GM21447 (cell line): ENCODE measurements around the gene BICD2.

Source experiments
- ATAC-seq: cut with Tn5 transposase; IDR thresholded peaks from one replicate; pipeline ENCODE4 v1.9.1; 2021; ENCODE audit not compliant: unreplicated experiment

Gene BICD2

DNA sequence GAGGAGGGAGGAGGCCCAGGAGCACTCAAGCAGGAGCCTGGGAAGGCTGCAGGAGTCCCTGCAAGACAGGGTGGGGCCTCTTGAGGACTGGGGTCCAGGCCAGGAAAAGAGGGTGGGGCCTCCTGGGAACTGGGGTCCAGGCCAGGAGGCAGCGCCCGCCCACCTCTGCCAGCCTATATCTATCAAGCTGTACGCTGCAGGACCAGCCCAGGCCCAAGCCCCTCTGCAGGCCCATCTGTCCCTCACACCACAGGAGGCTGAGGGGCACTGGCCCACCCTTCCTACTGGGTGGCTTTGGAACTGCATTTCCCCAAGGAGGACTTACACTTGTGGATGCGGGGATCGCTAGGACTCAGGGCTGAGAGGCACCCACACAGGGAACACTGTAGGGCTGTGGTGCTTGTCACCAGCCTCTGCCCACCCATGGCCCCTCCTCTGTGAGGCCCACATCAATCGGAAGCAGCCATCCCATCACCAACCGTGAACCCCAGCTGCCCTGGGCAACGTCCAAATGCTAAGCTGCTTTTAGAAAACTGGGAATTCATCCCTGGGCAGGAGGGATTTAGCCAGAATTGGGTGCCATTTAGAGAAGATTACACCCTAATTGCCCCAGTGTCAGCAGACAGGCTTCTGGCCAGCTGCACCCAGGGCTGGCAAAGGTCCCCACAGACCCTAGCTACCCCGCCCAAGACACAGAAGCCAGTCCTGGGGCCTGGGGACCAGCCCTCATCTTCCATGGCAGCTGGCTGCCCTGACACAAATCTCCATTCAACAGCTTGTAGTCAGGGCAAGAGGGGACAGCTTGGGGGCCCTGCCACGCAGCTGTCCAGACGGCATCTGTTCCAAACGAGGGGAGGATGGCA is 15.3 kb downstream of the BICD2 start:
- no peak for ATAC-seq

DNA sequence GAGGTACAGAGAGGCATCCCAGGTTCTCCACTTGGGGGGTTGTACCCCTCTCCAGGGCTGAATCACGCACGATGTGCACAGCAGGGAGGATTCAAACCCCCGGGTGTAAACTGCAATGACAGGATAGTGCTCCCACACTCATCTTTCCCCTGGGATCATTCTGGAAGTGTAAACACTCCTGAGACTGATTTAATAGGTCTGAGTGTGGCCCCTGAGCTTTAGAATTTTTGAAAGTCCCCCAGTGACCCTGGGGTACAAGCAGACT is 16.5 kb downstream of the BICD2 start:
- ATAC-seq = no peak

DNA sequence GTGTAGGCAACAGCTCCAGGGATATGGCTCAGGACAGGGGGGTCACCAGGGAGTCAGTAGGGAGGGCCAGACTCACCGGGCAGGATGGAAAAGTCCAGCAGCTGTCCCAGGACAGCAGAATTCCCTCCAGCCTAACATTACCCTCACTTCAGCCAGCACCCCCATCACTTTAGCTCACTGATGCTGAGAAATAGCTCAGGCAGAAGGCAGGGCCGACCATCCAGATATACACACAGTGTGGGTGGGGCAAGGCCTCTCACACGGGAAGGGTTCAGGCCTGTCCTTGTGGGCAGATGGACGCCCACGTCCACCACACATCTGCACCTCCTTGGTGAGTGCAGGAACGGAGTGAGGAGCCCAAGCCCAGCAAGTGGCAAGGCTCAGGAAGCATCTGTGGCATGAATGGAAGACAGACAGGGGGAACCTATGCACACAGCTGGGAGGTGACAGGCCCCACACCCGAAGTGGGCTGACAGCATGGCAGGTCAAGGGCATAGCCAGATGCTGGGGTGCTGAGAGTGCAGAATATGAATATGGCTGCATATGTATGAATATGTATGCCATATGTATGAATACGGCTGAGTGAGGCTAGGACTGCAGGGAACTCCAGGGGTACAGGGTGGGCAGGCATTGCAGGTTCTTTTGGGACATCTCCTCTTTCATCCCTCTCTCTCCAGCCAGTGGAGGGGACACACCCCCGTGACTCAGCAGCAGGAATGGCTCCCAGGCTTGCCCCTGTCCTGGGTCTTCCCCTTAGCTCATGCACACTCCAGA is 17.0 kb downstream of the BICD2 start:
- ATAC-seq = no peak

DNA sequence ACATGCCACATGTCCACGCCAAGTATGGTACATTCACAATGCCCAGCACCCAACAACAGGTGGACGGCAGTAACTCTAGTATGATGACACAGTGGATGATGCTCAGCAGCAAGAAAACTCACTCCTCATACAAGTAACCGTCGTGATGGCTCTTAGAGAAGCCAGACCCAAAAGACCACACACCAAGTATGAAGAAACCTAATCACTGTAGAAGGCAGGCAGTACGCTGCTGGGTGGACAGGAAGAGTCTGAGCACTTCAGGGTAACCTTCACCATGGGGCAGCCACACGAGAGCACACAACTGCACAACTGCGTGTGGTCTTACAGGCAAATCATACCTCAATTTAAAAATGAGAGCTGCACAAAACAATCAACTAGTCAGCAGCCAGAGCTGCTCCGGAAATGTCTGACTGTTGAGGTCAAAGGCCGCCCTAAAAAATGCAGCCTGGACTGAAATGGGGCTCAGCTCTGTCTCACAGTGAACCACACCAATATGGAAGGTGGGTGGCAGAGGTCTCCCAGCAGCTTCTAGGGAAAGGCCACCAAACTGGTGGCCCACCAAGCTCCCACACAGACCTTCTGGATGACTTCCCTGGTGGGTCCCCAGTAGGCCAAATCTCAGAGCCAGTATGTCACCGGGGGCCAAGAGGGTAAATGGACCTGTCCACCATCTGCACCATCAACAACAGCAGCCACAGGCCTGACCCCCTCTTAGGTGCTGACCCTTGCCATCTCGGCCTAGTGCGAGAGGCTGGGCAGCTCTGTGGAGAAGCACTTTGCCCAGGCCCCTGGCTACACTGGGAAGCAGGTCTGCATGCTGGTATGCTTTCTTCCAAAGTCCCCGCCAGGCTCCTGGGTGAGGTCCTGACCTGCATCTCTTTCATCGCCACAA is 17.8 kb downstream of the BICD2 start:
- ATAC-seq = no peak

DNA sequence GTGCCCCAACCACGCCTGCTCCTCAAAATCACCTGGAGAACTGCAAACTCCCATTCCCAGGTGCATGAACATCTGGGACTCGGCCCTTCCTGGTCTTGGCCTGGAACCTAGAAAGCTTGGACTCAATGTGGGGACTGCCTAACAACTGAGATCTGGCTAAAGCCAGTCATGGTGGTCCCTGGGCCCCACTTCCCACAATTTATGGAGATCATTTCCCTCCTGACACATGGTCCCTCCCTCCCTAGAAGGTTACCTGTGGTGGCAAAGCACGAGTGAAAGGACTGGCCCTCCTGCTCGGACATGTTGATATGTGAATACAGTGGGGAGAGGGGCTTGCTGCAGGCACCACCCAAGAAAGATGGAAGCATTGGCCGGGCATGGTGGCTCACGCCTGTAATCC is 18.8 kb downstream of the BICD2 start:
- no peak for ATAC-seq

DNA sequence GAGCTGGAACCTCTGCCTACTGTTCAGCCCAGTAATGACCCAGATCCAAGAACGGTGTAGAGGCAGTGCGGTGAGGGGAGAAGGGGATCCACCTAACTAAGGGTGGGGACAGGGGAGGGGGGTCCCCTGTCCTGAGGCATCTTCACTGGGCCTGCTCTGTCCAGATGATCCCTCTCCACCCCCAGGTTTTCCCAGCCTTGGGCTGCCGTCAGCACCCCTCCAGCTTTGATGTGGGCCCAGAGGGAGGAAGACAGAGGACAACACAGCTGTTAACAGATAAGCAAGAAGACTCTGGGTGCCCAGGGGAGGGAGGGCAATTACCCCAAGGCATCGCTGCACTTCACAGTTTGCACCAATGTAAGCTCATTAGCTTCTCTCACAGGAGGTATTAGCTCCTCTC is 19.3 kb downstream of the BICD2 start:
- no peak for ATAC-seq

DNA sequence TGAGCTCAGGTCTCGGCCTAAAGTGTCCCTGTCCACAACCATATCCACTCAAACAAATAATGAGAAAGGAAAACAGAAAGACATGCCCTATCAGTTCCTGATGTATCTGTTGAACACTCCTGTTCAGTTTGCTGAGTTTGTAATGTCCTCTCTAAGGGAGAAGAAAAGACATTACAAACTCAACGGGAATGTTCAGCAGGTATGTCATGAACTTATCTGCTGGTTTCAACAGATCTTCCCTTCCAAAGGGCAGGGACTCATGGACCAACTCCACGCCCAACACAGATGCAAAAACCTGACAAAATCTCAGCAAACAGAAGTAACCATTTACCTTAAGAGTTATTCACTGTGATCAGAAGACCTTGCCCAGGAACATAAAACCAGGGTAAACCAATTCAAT is 23.7 kb downstream of the BICD2 start:
- ATAC-seq = no peak

DNA sequence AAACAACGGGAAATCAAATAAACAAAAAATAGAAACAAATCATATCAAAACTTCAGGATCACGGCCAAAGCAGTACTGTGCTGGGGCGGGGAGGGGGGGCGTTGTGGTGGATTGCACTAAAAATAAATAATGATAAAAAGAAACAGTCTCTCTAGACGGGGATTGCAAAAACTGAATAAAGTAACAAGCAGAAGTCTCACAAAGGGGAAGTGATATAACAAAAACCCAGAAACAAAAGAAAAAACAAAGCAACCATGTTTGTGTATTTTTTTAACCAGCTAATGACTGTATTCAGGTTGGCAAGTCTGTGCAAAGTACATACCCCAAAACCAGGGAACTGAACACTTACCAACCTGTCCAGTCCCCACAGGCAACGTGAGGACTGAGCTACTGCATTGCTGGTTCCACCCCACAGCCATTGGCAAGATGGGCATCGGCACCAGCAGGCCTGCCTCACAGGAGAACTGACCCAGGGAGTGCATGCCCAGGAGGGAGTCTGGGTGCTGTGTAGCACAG is 24.1 kb downstream of the BICD2 start:
- ATAC-seq = peak; percentile 50

DNA sequence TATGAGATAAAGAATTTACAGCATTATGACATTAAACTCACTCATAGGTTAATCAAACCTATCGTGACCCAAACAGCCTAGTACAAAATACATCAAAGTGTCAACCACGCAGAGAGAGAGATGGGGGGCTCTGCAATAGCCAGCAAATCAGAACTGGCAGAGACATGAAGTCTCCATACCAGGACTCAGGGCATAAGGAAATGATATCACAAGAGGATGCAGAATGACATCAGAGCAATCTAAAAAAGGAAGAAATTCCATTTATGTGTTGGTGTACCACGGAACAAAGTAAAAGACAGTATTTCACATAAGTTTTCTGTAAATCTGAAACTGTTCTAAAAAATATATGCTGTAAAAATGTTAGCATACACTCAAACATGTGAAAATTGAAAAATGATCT is 24.6 kb downstream of the BICD2 start:
- ATAC-seq = no peak

DNA sequence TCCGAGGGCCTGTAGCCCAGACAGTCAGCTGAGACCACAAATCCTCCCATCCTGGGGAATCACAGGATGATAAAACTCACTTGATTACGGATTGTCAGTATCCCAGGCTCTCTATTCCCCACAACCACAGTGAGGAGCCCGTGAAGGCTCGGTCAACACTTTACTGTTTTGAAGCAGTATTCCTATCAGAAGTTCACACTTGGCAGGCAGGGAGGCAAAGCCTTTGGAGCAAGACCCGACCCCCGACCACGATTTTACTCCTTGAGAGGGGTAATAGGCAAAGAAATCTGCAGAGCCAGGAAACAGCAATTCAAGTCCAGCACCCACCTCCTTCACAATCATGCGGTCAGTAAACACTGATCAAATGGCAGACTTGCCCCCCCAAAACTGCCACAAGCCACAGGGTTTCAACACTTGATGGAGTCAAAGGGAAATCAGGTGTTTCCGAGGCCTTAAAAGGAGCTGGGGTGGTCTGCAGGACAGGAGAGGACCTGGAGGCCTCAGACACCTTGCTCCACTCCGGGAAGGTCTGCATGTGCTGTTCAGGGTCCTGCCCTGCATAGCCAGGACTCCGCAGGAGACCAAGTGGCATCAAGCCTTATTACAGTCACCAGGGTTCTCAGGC is 25.2 kb downstream of the BICD2 start:
- ATAC-seq = no peak

DNA sequence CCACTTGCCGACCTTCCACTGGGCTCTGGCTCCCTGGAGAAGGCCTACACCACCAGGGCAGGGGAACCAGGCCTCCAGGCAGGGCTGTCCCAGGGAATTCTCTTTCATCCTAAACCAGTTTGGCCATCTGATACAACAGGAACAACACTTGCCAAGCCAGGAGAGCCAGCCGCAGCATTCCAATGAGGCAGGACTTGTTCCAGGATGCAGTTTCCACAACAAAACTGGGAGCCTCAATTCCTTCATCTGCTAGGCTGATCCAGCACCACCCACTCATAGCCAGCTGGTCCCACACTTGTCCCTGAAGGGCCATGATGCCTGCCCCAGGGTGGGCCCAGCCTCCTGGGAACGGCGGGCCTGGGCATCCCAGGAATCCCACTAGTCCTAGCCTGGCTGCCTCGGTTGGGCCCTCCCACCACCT is 26.0 kb downstream of the BICD2 start:
- ATAC-seq = no peak

DNA sequence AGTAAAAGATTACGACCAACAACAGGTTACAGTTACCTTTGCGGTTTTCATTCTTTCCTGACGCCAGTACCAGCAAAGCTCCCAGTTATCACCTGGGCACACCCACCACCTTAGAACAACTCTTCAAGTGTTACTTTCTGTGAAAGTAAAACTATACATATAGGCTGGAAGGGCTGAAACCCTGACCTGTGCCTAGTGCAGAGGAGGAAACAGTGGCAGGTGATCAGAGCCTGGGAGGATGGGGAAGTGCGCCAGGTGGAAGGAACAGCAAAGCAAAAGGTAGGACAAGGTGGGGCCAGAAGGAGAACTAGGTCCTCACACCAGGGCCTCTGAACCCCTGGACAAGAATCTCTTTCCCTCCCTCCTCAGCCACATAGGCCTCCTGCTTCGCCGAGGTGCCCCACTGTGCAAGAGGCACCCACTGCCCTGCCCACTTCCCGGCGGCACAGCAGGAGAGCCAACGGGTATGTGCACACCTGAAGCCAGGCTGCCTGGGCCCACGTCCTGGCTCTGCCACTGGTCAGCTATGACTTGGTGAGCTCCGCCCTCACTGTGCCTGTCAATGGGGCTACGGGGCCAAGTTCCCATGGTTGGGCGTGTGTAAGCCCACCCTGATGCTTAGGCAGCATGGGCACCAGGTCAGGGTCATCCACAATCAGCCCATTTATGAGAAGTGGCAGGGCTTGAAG is 26.9 kb downstream of the BICD2 start:
- ATAC-seq = no peak

DNA sequence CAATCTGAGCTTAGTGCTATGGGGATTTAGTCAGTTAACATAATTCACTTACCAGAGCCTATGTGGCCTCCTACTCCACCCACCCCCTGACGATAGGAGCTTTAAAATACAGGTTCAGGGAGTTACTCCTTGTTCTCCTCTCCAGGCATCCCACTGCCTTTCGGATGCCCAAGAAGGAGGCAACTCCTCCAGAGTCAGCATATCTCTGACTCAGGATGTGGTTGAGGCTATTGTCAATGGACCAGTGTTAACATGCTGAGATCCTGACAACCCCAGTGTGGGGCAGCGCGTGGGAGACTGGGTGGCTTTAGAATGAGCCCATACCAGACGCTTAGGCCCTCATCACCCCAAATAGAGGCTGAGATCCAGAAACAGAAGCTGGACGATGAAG is 27.4 kb downstream of the BICD2 start:
- ATAC-seq = no peak

DNA sequence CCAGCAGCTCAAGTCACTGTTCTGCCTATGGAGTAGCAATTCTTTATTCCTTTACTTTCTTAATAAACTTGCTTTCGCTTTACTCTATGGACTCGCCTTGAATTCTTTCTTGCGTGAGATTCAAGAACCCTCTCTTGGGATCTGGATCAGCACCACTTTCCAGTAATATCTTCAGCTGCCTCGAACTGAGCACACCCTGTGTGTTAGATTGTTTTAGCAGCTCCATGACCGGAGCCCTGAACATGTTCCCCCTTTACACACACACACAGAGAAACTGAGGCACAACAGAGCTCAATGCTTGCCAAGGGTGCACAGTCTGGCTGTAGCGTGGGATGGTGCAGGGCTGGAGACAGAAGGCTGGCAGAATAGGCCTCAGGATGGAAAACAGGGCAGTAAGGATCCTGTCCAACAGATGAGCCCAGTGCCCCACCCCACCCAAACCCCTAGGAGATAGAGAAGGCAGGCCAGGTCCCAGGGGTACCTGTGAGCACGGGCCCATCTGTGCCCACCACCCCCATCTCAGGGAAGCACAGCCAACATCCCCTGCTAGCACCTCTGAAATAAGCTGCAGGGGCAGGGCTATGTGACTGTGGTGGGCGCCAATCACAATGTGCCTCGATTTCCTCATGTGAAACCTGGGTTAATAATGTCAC is 27.9 kb downstream of the BICD2 start:
- ATAC-seq = no peak

DNA sequence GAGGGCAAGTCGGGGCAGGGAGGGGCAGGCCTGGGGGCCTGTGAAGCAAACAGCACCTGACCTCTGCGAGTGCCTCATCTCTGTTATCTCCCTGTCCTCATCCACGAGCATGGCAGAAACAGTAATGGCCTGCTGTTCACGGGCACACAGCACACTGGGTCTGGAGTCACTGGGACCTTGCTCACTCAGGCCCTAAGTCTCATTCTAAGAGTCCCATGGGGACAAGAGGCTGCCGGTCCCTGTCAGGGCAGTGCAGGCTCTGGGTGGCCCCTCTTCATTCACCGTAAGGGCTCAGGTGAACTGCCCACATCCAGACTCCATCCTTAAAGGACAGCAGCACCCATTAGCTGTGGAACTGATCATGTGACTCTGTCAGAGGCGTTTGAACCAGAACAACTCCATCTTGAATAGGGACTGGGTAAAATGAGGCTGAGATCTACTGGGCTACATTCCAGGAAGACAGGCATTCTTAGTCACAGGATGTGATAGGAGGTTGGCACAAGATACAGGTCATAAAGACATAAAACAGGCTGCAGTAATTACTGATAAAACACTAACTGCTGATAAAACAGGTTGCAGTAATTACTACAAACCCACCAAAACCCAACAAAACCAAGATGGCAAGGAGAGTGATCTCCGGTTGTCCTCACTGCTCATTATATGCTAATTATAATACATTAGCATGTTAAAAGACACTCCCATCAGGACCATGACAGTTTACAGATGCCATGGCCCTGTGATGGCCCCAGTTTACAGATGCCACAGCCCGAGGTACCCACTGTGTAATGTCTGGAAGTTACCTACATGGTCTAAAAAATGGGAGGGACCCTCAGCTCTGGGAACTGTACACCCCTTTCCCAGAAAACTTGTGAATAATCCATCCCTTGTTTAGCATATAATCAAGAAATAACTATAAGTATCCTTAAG is 28.7 kb downstream of the BICD2 start:
- ATAC-seq = no peak

DNA sequence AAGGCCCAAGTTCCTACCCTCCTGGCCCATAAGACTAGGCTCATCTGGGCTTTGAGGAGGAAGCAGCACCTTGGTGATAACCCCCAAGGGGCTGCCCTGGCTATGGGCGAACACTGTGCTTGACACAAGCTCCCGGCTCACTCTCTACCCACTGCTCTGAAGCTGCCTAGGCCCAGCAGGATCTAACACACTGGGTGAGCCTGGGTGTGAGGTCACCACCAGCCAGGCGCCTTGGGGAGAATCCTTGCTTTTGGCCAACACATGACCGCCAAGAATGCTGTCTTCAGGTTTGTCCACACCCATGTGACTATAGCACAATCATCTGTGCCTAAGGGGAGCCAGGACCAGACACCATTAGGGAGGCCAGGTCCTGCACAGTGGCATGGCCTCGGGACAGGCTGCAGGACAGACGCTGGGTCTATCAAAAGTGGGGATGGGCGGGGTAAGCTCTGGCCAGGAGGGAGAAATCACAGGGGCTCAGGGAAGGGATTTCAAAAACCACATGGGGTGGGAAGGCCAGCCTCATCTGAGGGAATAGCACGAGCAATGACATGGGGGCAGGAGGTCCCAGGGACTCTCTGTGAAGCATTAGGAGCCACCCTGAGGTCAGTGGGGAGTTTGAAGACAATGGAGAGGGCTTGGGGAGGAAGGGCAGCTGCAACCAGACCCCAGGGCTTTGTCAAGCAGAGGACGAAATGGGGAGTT is 29.6 kb downstream of the BICD2 start:
- no peak for ATAC-seq

DNA sequence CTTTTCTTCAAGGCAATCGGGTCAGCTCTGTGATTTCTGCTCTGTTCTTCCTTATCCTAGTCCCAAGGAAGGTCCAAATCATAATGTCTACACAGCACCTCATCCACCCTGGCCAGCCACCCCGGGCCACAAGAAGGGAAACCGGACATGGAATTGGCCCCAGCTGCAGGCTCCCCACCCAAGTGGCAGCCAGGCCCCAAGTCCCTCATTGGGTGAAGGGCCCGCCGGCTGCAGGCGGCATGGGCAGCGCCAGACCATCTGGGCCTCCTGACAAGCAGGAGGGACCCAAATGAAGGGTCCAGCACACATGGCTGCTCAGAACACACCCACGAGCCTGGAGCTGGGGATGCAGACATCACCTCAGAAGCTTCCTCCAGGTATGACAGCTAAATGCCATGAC is 33.7 kb downstream of the BICD2 start:
- ATAC-seq = no peak

DNA sequence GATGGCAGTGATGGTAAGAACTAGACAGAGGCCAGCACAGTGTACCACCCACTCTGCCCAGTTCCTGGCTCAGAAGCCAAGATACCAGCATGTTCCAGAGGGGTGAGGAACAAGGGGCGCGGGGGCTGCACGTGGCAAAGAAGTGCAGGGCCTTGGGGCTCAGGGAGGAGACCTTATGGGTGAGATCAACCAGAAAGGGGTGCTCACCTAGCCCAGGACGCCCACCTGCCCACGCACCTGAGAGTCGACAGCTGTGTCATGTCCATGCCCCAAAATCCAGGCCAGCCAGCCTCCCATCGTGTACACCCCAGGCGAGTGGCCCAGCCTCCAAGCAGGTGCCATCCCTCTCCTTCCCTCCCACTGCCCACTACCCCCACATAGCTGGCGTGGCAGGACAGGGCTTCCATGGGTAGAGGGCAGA is 34.9 kb downstream of the BICD2 start:
- no peak for ATAC-seq
